ENCODE results near the gene ADAMTSL2. TPM values are rescaled to one million over a fixed set of nuclear protein-coding genes. Genes with fewer than 3 reads are reported as not detected.

The ADAMTSL2 gene
- total and polyA plus RNA-seq, 4 experiments from 2014 or later, result 0.07 to 0.17 (median 0.09) TPM; not detected in 1

- intact Hi-C loops (cut with micrococcal nuclease), result no loop called here
- Histone ChIP-seq H3K4me1 (ENCODE audit: insufficient read depth, low read length) (no peaks in the 10 kb centered on the region), H3K36me3 (ENCODE audit: insufficient read depth, low read length) (no peaks in the 10 kb centered on the region), H3K9me3 (ENCODE audit: control insufficient read depth in 1 of 2, low read length in 2 of 2) (no peaks in the 10 kb centered on the region), H3K4me3 (ENCODE audit: low read length in 2 of 2) (no peak overlapping the region), H3K27ac (ENCODE audit: low read depth, low read length) (no peak overlapping the region), H3K27me3 (ENCODE audit: insufficient read depth, low read length) (peaks cover 6% of the 10 kb centered on the region)
- H3K27me3 Mint-ChIP-seq, result peaks cover 6 to 13% of the 10 kb centered on the region in 2 donors
- H3K9me3 Mint-ChIP-seq, result peaks cover 0 to 2% (median 0%) of the 10 kb centered on the region in 8 donors
- H3K36me3 Mint-ChIP-seq, result no peaks in the 10 kb centered on the region
- no peak overlapping the region for H3K27ac Mint-ChIP-seq
- DNase-seq, result no peak
- CTCF ChIA-PET (ENCODE audit: partially characterized antibody), result interaction anchor here (0.9 to 1.4 kb wide), 3 partner anchors 13 to 179 kb away, joined by 3 to 4 read pairs (median 3); no protein-coding TSS in a partner anchor
- H3K4me1 Mint-ChIP-seq, result peaks cover 0 to 1% (median 0%) of the 10 kb centered on the region in 4 donors
- POLR2A ChIA-PET (ENCODE audit: partially characterized antibody), result no interaction called here
- H3K4me3 Mint-ChIP-seq, result no peak overlapping the region
Observed at GRCh38 chr9:133603135-133603927, 68.8 kb downstream of the ADAMTSL2 start.

- Mint-ChIP-seq H3K4me3 (no peak overlapping the region), H3K9me3 (no peaks in the 10 kb centered on the region), H3K27ac (peak overlapping the region in 1 of 7 donors; percentile 71), H3K4me1 (peaks cover 0 to 3% (median 0%) of the 10 kb centered on the region in 4 donors), H3K36me3 (no peaks in the 10 kb centered on the region), H3K27me3 (peaks cover 8 to 15% of the 10 kb centered on the region in 2 donors)
- no peaks in the 10 kb centered on the region for H3K9me3 ChIP-seq (ENCODE audit: control insufficient read depth in 1 of 2, low read length in 2 of 2)
- H3K27me3 ChIP-seq (ENCODE audit: insufficient read depth, low read length), result peaks cover 10% of the 10 kb centered on the region
- POLR2A ChIA-PET (ENCODE audit: partially characterized antibody), result no interaction called here
- intact Hi-C loops (cut with micrococcal nuclease), result loop anchor here (1.0 kb wide), 1 partner anchor 122 kb away; no protein-coding TSS in a partner anchor
- no peak overlapping the region for H3K4me3 ChIP-seq (ENCODE audit: low read length in 2 of 2)
- CTCF ChIA-PET (ENCODE audit: partially characterized antibody), result interaction anchor here (1.1 to 2.4 kb wide), 2 partner anchors 123 to 138 kb away, joined by 3 to 9 read pairs; no protein-coding TSS in a partner anchor
- no peak overlapping the region for H3K27ac ChIP-seq (ENCODE audit: low read depth, low read length)
- no peaks in the 10 kb centered on the region for H3K4me1 ChIP-seq (ENCODE audit: insufficient read depth, low read length)
- peak in 3 of 5 donors; percentile 11 to 12 (median 12) for DNase-seq
- H3K36me3 ChIP-seq (ENCODE audit: insufficient read depth, low read length), result no peaks in the 10 kb centered on the region
Observed at GRCh38 chr9:133604214-133604613, 69.7 kb downstream of the ADAMTSL2 start.

GRCh38 chr9:133604856-133605255, 70.4 kb downstream of the ADAMTSL2 start:
- peaks cover 12 to 19% of the 10 kb centered on the region in 2 donors for H3K27me3 Mint-ChIP-seq
- H3K9me3 ChIP-seq (ENCODE audit: control insufficient read depth in 1 of 2, low read length in 2 of 2), result no peaks in the 10 kb centered on the region
- no peaks in the 10 kb centered on the region for H3K4me1 ChIP-seq (ENCODE audit: insufficient read depth, low read length)
- no peak for DNase-seq
- H3K27ac Mint-ChIP-seq, result no peak overlapping the region
- no peaks in the 10 kb centered on the region for H3K36me3 ChIP-seq (ENCODE audit: insufficient read depth, low read length)
- H3K4me3 Mint-ChIP-seq, result no peak overlapping the region
- ChIA-PET CTCF (ENCODE audit: partially characterized antibody) (interaction anchor here (1.2 to 2.4 kb wide), 2 partner anchors 122 to 137 kb away, joined by 5 to 9 read pairs; no protein-coding TSS in a partner anchor), POLR2A (ENCODE audit: partially characterized antibody) (no interaction called here)
- H3K27me3 ChIP-seq (ENCODE audit: insufficient read depth, low read length), result peaks cover 13% of the 10 kb centered on the region
- H3K27ac ChIP-seq (ENCODE audit: low read depth, low read length), result no peak overlapping the region
- H3K4me1 Mint-ChIP-seq, result peaks cover 0 to 8% (median 2%) of the 10 kb centered on the region in 4 donors
- no peak overlapping the region for H3K4me3 ChIP-seq (ENCODE audit: low read length in 2 of 2)
- H3K36me3 Mint-ChIP-seq, result no peaks in the 10 kb centered on the region
- H3K9me3 Mint-ChIP-seq, result no peaks in the 10 kb centered on the region
- intact Hi-C loops (cut with micrococcal nuclease), result loop anchor here (1.0 kb wide), 1 partner anchor 121 kb away; no protein-coding TSS in a partner anchor

GRCh38 chr9:133605446-133605845, 70.9 kb downstream of the ADAMTSL2 start:
- CTCF ChIA-PET (ENCODE audit: partially characterized antibody), result interaction anchor here (1.2 to 2.4 kb wide), 2 partner anchors 121 to 137 kb away, joined by 5 to 9 read pairs; no protein-coding TSS in a partner anchor
- Histone ChIP-seq H3K4me3 (ENCODE audit: low read length in 2 of 2) (no peak overlapping the region), H3K9me3 (ENCODE audit: control insufficient read depth in 1 of 2, low read length in 2 of 2) (no peaks in the 10 kb centered on the region), H3K27ac (ENCODE audit: low read depth, low read length) (no peak overlapping the region), H3K27me3 (ENCODE audit: insufficient read depth, low read length) (peaks cover 16% of the 10 kb centered on the region), H3K36me3 (ENCODE audit: insufficient read depth, low read length) (no peaks in the 10 kb centered on the region), H3K4me1 (ENCODE audit: insufficient read depth, low read length) (no peaks in the 10 kb centered on the region)
- Mint-ChIP-seq H3K27me3 (peaks cover 16 to 24% of the 10 kb centered on the region in 2 donors), H3K9me3 (no peaks in the 10 kb centered on the region), H3K27ac (no peak overlapping the region), H3K36me3 (no peaks in the 10 kb centered on the region), H3K4me3 (no peak overlapping the region), H3K4me1 (peaks cover 0 to 9% (median 3%) of the 10 kb centered on the region in 4 donors)
- intact Hi-C loops (cut with micrococcal nuclease), result no loop called here
- DNase-seq, result no peak
- POLR2A ChIA-PET (ENCODE audit: partially characterized antibody), result no interaction called here

- no peaks in the 10 kb centered on the region for H3K36me3 Mint-ChIP-seq
- Histone ChIP-seq H3K27ac (ENCODE audit: low read depth, low read length) (no peak overlapping the region), H3K9me3 (ENCODE audit: control insufficient read depth in 1 of 2, low read length in 2 of 2) (no peaks in the 10 kb centered on the region), H3K27me3 (ENCODE audit: insufficient read depth, low read length) (peaks cover 16% of the 10 kb centered on the region), H3K4me1 (ENCODE audit: insufficient read depth, low read length) (no peaks in the 10 kb centered on the region), H3K36me3 (ENCODE audit: insufficient read depth, low read length) (no peaks in the 10 kb centered on the region), H3K4me3 (ENCODE audit: low read length in 2 of 2) (no peak overlapping the region)
- ChIA-PET CTCF (ENCODE audit: partially characterized antibody) (interaction anchor here (1.2 to 2.4 kb wide), 2 partner anchors 121 to 136 kb away, joined by 5 to 9 read pairs; no protein-coding TSS in a partner anchor), POLR2A (ENCODE audit: partially characterized antibody) (no interaction called here)
- no peak for DNase-seq
- no peak overlapping the region for H3K4me3 Mint-ChIP-seq
- intact Hi-C loops (cut with micrococcal nuclease), result no loop called here
- no peaks in the 10 kb centered on the region for H3K9me3 Mint-ChIP-seq
- H3K4me1 Mint-ChIP-seq, result peaks cover 0 to 9% (median 3%) of the 10 kb centered on the region in 4 donors
- no peak overlapping the region for H3K27ac Mint-ChIP-seq
- peaks cover 16 to 29% of the 10 kb centered on the region in 2 donors for H3K27me3 Mint-ChIP-seq
Observed at GRCh38 chr9:133605856-133606707, 71.6 kb downstream of the ADAMTSL2 start.

- Histone ChIP-seq H3K9me3 (ENCODE audit: control insufficient read depth in 1 of 2, low read length in 2 of 2) (no peaks in the 10 kb centered on the region), H3K36me3 (ENCODE audit: insufficient read depth, low read length) (no peaks in the 10 kb centered on the region), H3K27ac (ENCODE audit: low read depth, low read length) (no peak overlapping the region), H3K27me3 (ENCODE audit: insufficient read depth, low read length) (peaks cover 16% of the 10 kb centered on the region), H3K4me1 (ENCODE audit: insufficient read depth, low read length) (no peaks in the 10 kb centered on the region), H3K4me3 (ENCODE audit: low read length in 2 of 2) (no peak overlapping the region)
- intact Hi-C loops (cut with micrococcal nuclease), result no loop called here
- no peaks in the 10 kb centered on the region for H3K9me3 Mint-ChIP-seq
- no peak overlapping the region for H3K27ac Mint-ChIP-seq
- peaks cover 16 to 30% of the 10 kb centered on the region in 2 donors for H3K27me3 Mint-ChIP-seq
- ChIA-PET CTCF (ENCODE audit: partially characterized antibody) (no interaction called here), POLR2A (ENCODE audit: partially characterized antibody) (no interaction called here)
- no peaks in the 10 kb centered on the region for H3K36me3 Mint-ChIP-seq
- no peak overlapping the region for H3K4me3 Mint-ChIP-seq
- DNase-seq, result no peak
- peaks cover 0 to 9% (median 3%) of the 10 kb centered on the region in 4 donors for H3K4me1 Mint-ChIP-seq
Observed at GRCh38 chr9:133606708-133607025, 72.2 kb downstream of the ADAMTSL2 start.

GRCh38 chr9:133607381-133607780, 72.9 kb downstream of the ADAMTSL2 start:
- H3K27ac Mint-ChIP-seq, result no peak overlapping the region
- no peak overlapping the region for H3K27ac ChIP-seq (ENCODE audit: low read depth, low read length)
- H3K4me1 Mint-ChIP-seq, result peaks cover 0 to 9% (median 3%) of the 10 kb centered on the region in 4 donors
- H3K27me3 ChIP-seq (ENCODE audit: insufficient read depth, low read length), result peaks cover 16% of the 10 kb centered on the region
- CTCF ChIA-PET (ENCODE audit: partially characterized antibody), result no interaction called here
- intact Hi-C loops (cut with micrococcal nuclease), result no loop called here
- no peaks in the 10 kb centered on the region for H3K4me1 ChIP-seq (ENCODE audit: insufficient read depth, low read length)
- no peaks in the 10 kb centered on the region for H3K9me3 Mint-ChIP-seq
- no peak overlapping the region for H3K4me3 ChIP-seq (ENCODE audit: low read length in 2 of 2)
- H3K9me3 ChIP-seq (ENCODE audit: control insufficient read depth in 1 of 2, low read length in 2 of 2), result no peaks in the 10 kb centered on the region
- no peak overlapping the region for H3K4me3 Mint-ChIP-seq
- no peaks in the 10 kb centered on the region for H3K36me3 ChIP-seq (ENCODE audit: insufficient read depth, low read length)
- H3K36me3 Mint-ChIP-seq, result no peaks in the 10 kb centered on the region
- H3K27me3 Mint-ChIP-seq, result peaks cover 16 to 29% of the 10 kb centered on the region in 2 donors
- POLR2A ChIA-PET (ENCODE audit: partially characterized antibody), result no interaction called here
- DNase-seq, result no peak

All from CD4-positive, alpha-beta memory T cell (primary cell).